Ovary (tissue), 9 donors: Measurements from ENCODE around the gene ADM5. TPM values are rescaled to one million over a fixed set of nuclear protein-coding genes. Genes with fewer than 3 reads are reported as not detected.

ENCODE experiments used
- DNase-seq, 5 donors: peaks; one replicate each; pipeline ENCODE4 v3.0.0-alpha.2; 2019 to 2020
- H3K27ac ChIP-seq, 2 donors: fragments of 200-600 bp; one replicate each; pipeline versions ENCODE4 v1.5.1 to v1.8.0; 2019 to 2022
- H3K27me3 ChIP-seq: fragments of 200-600 bp; one replicate; pipeline ENCODE4 v1.8.0; 2022
- H3K36me3 ChIP-seq: fragments of 200-600 bp; sonication (generic); one replicate; pipeline ENCODE4 v1.5.1; 2019
- H3K4me1 ChIP-seq: one replicate; pipeline ENCODE4 v1.8.1; 2013; ENCODE audit warnings: mild to moderate bottlenecking, moderate library complexity; ENCODE audit not compliant: insufficient read depth
- H3K4me3 ChIP-seq: fragments of 200-600 bp; sonication (generic); one replicate; pipeline ENCODE4 v1.5.1; 2017
- H3K9me3 ChIP-seq, 2 donors: fragments of 200-600 bp in 1 of 2; sonication (generic) in 1 of 2; one replicate each; pipeline versions ENCODE4 v1.5.1 to v1.8.1; 2013 to 2019; ENCODE audit warnings: mild to moderate bottlenecking in 1 of 2, moderate library complexity in 1 of 2
- CTCF ChIP-seq, 3 donors: fragments of 450-650 bp in 2 of 3; fragments of 200-600 bp in 1 of 3; IDR thresholded peaks; one replicate each; pipeline versions ENCODE4 v1.5.1 to v1.8.0; 2016 to 2022; ENCODE audit warnings: antibody characterized with exemption in 3 of 3, mild to moderate bottlenecking in 1 of 3
- EP300 ChIP-seq: sonication (generic); formaldehyde crosslinking; IDR thresholded peaks from one replicate; pipeline ENCODE4 v1.6.1; 2017; ENCODE audit warnings: antibody characterized with exemption
- POLR2A ChIP-seq: fragments of 450-650 bp; IDR thresholded peaks from one replicate; pipeline ENCODE4 v1.6.1; 2017; ENCODE audit warnings: antibody characterized with exemption, mild to moderate bottlenecking, moderate library complexity
- WGBS, 3 donors: extraction: QIAGEN DNeasy Blood & Tissue Kit in 1 of 3; methylation state at CpG; one replicate each; pipeline versions ENCODE4 v1.1.5 to v1.1.7; 2013 to 2017; 5-methylcytosine and 5-hydroxymethylcytosine counted together
- intact Hi-C, 4 donors: fragments of 100-400 bp; cut with DNase I; formaldehyde crosslinking; loops; one replicate each; pipeline versions ENCODE4 v1.11.0 to v1.15.1; 2022 to 2023
- polyA plus RNA-seq, 2 donors: library from polyadenylated mRNA; stranded (reverse); fragments of 200-250 nt in 1 of 2; fragments of 350-450 nt in 1 of 2; fragmentation: Illumina TruSeq in 1 of 2; extraction: RNeasy Lipid Tissue Mini Kit (QIAGEN cat#74804) in 1 of 2; gene quantifications; one replicate each; pipeline ENCODE4 v1.2.3, GENCODE V29; 2013 to 2014
- total RNA-seq, 7 donors: library from RNA; depleted of rRNA in 2 of 7; stranded (reverse); fragments of >200 nt in 2 of 7; fragmentation: NEBNext Ultra II Directional in 3 of 7; extraction: Animal tissue kit (Norgen Biotek cat#: 25700) in 3 of 7; gene quantifications; one replicate each; pipeline versions ENCODE4 v1.1.0 to v1.2.4, GENCODE V29; 2016 to 2023
- donor health status: DM: no; HTN: no; CAD: no; lungs with moderate emphysema.
- donor health status: DM: no; HTN: no; CAD: no.
- donor health status: Bipolar disorder and iron deficiency.
- donor health status: DM: yes; HTN: yes; CAD: no.
- donor health status: DM: no; HTN: no; CAD: no.
- donor health status: DM: yes; HTN: yes; CAD: no.

Gene ADM5
- total and polyA plus RNA-seq, 9 donors, result 0.48 to 1.9 (median 1.3) TPM; not detected in 1

GRCh38 chr19:49727217-49728030 lies 38.0 kb downstream of the ADM5 start:
- no peaks in the 10 kb centered on the region for H3K27me3 ChIP-seq
- H3K4me3 ChIP-seq, result no peak overlapping the region
- 4 to 11% (median 6%) methylated on average over 23 of the region's 23 CpGs for WGBS, 3 donors
- H3K9me3 ChIP-seq, result no peaks in the 10 kb centered on the region
- intact Hi-C loops, result loop anchor here in 2 of 4 donors (5.0 to 10.0 kb wide), 2 partner anchors 75 to 77 kb away; no protein-coding TSS in a partner anchor
- DNase-seq, result peak; percentile 85 to 92 (median 90)
- peaks cover 8% of the 10 kb centered on the region for H3K4me1 ChIP-seq
- TF ChIP-seq EP300, result no peak
- peak in 1 of 3 donors; percentile 12 for TF ChIP-seq CTCF (IDR thresholded peaks at IDR 0.05)
- peak overlapping the region; percentile 26 to 76 for H3K27ac ChIP-seq
- no peaks in the 10 kb centered on the region for H3K36me3 ChIP-seq

- no peak overlapping the region for H3K27ac ChIP-seq
- DNase-seq, result no peak
- 89 to 95% (median 93%) methylated on average over 5 of the region's 5 CpGs for WGBS, 3 donors
Measured at GRCh38 chr19:49730166-49730565, 40.8 kb downstream of the ADM5 start.

GRCh38 chr19:49738268-49738667 lies 48.9 kb downstream of the ADM5 start:
- no peaks in the 10 kb centered on the region for H3K9me3 ChIP-seq
- no peak overlapping the region for H3K27ac ChIP-seq
- no peaks in the 10 kb centered on the region for H3K27me3 ChIP-seq
- intact Hi-C loops, result no loop called here
- no peak overlapping the region for H3K4me3 ChIP-seq
- H3K4me1 ChIP-seq, result peaks cover 1% of the 10 kb centered on the region
- WGBS, 3 donors, result 91 to 94% (median 91%) methylated on average over 4 of the region's 4 CpGs
- no peak for DNase-seq
- TF ChIP-seq CTCF (IDR thresholded peaks at IDR 0.05) (no peak), POLR2A (no peak), EP300 (no peak)
- no peaks in the 10 kb centered on the region for H3K36me3 ChIP-seq

More at GRCh38 chr19:49730166-49730565, 40.8 kb downstream of the ADM5 start:
- Histone ChIP-seq H3K4me1 (peaks cover 8% of the 10 kb centered on the region), H3K9me3 (no peaks in the 10 kb centered on the region), H3K27me3 (no peaks in the 10 kb centered on the region), H3K36me3 (no peaks in the 10 kb centered on the region), H3K4me3 (no peak overlapping the region)
- TF ChIP-seq POLR2A, result no peak
- no peak for TF ChIP-seq CTCF (IDR thresholded peaks at IDR 0.05)
- no peak for TF ChIP-seq EP300
- intact Hi-C loops, result no loop called here

- 85 to 89% (median 86%) methylated on average over 1 of the region's 1 CpG for WGBS, 3 donors
- TF ChIP-seq POLR2A (no peak), EP300 (no peak), CTCF (IDR thresholded peaks at IDR 0.05) (no peak)
- H3K4me1 ChIP-seq, result peaks cover 1% of the 10 kb centered on the region
Measured at GRCh38 chr19:49739098-49739497, 49.7 kb downstream of the ADM5 start.

More at GRCh38 chr19:49739098-49739497, 49.7 kb downstream of the ADM5 start:
- no peaks in the 10 kb centered on the region for H3K9me3 ChIP-seq
- H3K27me3 ChIP-seq, result no peaks in the 10 kb centered on the region
- H3K4me3 ChIP-seq, result no peak overlapping the region
- intact Hi-C loops, result no loop called here
- H3K36me3 ChIP-seq, result no peaks in the 10 kb centered on the region
- DNase-seq, result no peak
- no peak overlapping the region for H3K27ac ChIP-seq
